Liver (tissue), 9 donors: ENCODE measurements around the gene WDR27. TPM values are rescaled to one million over a fixed set of nuclear protein-coding genes. Genes with fewer than 3 reads are reported as not detected.

Experiments used
- DNase-seq: peaks from one replicate; pipeline ENCODE4 v3.0.0-alpha.2; 2017; ENCODE audit warnings: low spot score
- H3K27ac ChIP-seq, 2 donors: one replicate each; pipeline ENCODE4 v1.7.0; 2013; ENCODE audit warnings: inconsistent platforms in 2 of 2, low read length in 2 of 2, control low read depth in 1 of 2, low read depth in 1 of 2, mild to moderate bottlenecking in 1 of 2
- H3K27me3 ChIP-seq, 4 donors: one replicate each; pipeline versions ENCODE4 v1.6.1 to v1.7.0; 2013; ENCODE audit warnings: low read length in 3 of 4, inconsistent platforms in 1 of 4, mild to moderate bottlenecking in 1 of 4, moderate library complexity in 1 of 4; ENCODE audit not compliant: control insufficient read depth in 4 of 4, insufficient read depth in 4 of 4
- H3K36me3 ChIP-seq, 4 donors: one replicate each; pipeline versions ENCODE4 v1.6.1 to v1.7.0; 2013; ENCODE audit warnings: low read length in 3 of 4, mild to moderate bottlenecking in 3 of 4, low read depth in 1 of 4, moderate library complexity in 1 of 4; ENCODE audit not compliant: control insufficient read depth in 4 of 4, insufficient read depth in 3 of 4
- H3K4me1 ChIP-seq, 4 donors: one replicate each; pipeline versions ENCODE4 v1.6.1 to v1.7.0; 2013; ENCODE audit warnings: low read length in 3 of 4, mild to moderate bottlenecking in 3 of 4, moderate library complexity in 1 of 4; ENCODE audit not compliant: control insufficient read depth in 4 of 4, insufficient read depth in 4 of 4
- H3K4me3 ChIP-seq, 3 donors: one replicate each; pipeline versions ENCODE4 v1.6.1 to v1.7.0; 2013; ENCODE audit warnings: low read length in 3 of 3, control low read depth in 1 of 3, low read depth in 1 of 3, mild to moderate bottlenecking in 1 of 3
- H3K9ac ChIP-seq, 2 donors: one replicate each; pipeline ENCODE4 v1.7.0; 2013; ENCODE audit warnings: low read length in 2 of 2, mild to moderate bottlenecking in 2 of 2, moderate library complexity in 2 of 2, control low read depth in 1 of 2, low read depth in 1 of 2
- H3K9me3 ChIP-seq, 4 donors: one replicate each; pipeline versions ENCODE4 v1.6.1 to v1.7.0; 2013; ENCODE audit warnings: low read length in 3 of 4; ENCODE audit not compliant: control insufficient read depth in 4 of 4
- EGR1 ChIP-seq, 2 donors: IDR thresholded peaks; 2 replicates each; pipeline ENCODE4 v1.6.1; 2016 to 2018; ENCODE audit warnings: antibody characterized with exemption in 2 of 2, low read depth in 2 of 2
- HNF4G ChIP-seq: IDR thresholded peaks from 2 replicates; pipeline ENCODE4 v1.6.1; 2016; ENCODE audit warnings: antibody characterized with exemption
- JUND ChIP-seq, 2 donors: IDR thresholded peaks; 2 replicates each; pipeline ENCODE4 v1.6.1; 2016; ENCODE audit warnings: antibody characterized with exemption in 2 of 2
- NR2F2 ChIP-seq: IDR thresholded peaks from 2 replicates; pipeline ENCODE4 v1.6.1; 2016; ENCODE audit warnings: antibody characterized with exemption
- RAD21 ChIP-seq, 2 donors: IDR thresholded peaks; 2 replicates each; pipeline ENCODE4 v1.6.1; 2016; ENCODE audit warnings: antibody characterized with exemption in 2 of 2, mild to moderate bottlenecking in 2 of 2
- RXRA ChIP-seq, 2 donors: IDR thresholded peaks; 2 replicates each; pipeline ENCODE4 v1.6.1; 2017 to 2018; ENCODE audit warnings: antibody characterized with exemption in 2 of 2, mild to moderate bottlenecking in 1 of 2
- SP1 ChIP-seq: IDR thresholded peaks from 2 replicates; pipeline ENCODE4 v1.6.1; 2018; ENCODE audit warnings: antibody characterized with exemption, mild to moderate bottlenecking
- TAF1 ChIP-seq: conservative IDR thresholded peaks from 2 replicates; pipeline ENCODE4 v1.6.1; 2016; ENCODE audit warnings: antibody characterized with exemption, mild to moderate bottlenecking
- YY1 ChIP-seq: IDR thresholded peaks from 2 replicates; pipeline ENCODE4 v1.6.1; 2016; ENCODE audit warnings: antibody characterized with exemption, mild to moderate bottlenecking
- WGBS: extraction: QIAGEN DNeasy Blood & Tissue Kit; methylation state at CpG from one replicate; pipeline ENCODE4 v1.1.7; 2013; 5-methylcytosine and 5-hydroxymethylcytosine counted together
- polyA plus RNA-seq, 2 donors: library from polyadenylated mRNA; stranded (reverse) in 1 of 2; unstranded in 1 of 2; fragments of 200-250 nt in 1 of 2; fragments of >200 nt in 1 of 2; fragmentation: Nextera tagmentation in 1 of 2; extraction: Ambion mirVana in 1 of 2; gene quantifications; one replicate each; pipeline versions ENCODE4 v1.2.1 to v1.2.3, GENCODE V29; 2013 to 2015
- total RNA-seq, 2 donors: library from RNA; depleted of rRNA; stranded (reverse); fragments of >200 nt; gene quantifications; one replicate each; pipeline ENCODE4 v1.2.3, GENCODE V29; 2014
- TF ChIP-seq, protein P1 (sequence below): fragments of 150-350 bp; IDR thresholded peaks from 2 replicates; pipeline ENCODE4 v1.5.1; 2017; ENCODE audit warnings: improper control_type of control experiment, low read depth, low read length; ENCODE audit not compliant: missing input control
- TF ChIP-seq, protein P2 (sequence below): IDR thresholded peaks from 2 replicates; pipeline ENCODE4 v1.6.1; 2016; ENCODE audit warnings: antibody characterized with exemption, mild to moderate bottlenecking
- donor health status: healthy.
- donor health status: healthy.
- donor health status: healthy.
- donor health status: healthy.
- donor health status: healthy.

WDR27 gene
- total and polyA plus RNA-seq, 4 donors = 3.7 to 20.1 (median 7.7) TPM

DNA sequence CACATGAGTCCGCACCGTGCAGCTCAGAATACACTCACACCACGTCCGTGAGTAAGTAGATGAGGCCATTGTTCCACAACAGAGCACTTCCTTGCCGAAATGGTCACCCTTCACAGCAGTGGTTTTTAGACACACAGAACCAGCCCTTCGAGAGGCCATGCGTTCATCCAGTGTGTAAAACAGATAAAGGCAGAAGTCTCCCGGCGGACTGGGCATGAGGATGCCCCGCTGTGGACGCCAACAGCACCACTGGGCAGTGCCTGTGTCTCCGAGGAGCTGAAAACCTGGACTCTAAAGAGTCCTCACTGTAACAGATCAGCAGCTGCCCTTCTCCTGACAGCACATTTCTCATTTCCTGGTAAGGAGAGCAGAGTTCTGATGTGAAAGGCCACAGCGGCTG is 75.2 kb downstream of the WDR27 start:
- H3K36me3 ChIP-seq = peaks cover 0 to 13% (median 6%) of the 10 kb centered on the region in 4 donors
- no peaks in the 10 kb centered on the region for H3K9me3 ChIP-seq
- no peaks in the 10 kb centered on the region for H3K4me1 ChIP-seq
- H3K27ac ChIP-seq = no peak overlapping the region
- no peak for TF ChIP-seq EGR1 (IDR thresholded peaks at IDR 0.05; ENCODE audit: low read depth in 2 of 2)
- no peak for TF ChIP-seq RXRA (IDR thresholded peaks at IDR 0.05)
- no peaks in the 10 kb centered on the region for H3K27me3 ChIP-seq
- H3K4me3 ChIP-seq = no peak overlapping the region
- no peak for DNase-seq
- 94% methylated on average over 13 of the region's 13 CpGs for WGBS
- H3K9ac ChIP-seq = no peak overlapping the region

DNA sequence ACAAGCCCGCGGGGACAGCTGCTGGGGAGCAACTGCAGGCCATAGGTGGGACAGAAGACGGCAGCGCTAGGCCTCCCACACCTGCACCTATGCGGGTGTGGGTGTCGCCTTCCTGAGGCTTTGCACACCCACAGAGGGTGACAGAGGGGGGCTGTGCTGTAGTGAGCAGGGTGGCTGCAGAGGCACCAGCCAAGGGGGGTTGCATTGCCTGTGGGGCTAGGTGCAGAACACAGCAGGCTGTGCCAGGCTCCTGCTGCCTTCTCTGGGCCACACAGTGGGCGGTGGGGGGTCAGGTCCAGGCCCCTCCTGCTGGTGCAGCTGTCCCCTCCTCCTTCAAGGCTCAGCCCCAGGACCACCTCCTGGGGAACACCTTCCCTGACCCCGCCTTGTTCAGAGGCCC is 75.7 kb downstream of the WDR27 start:
- peaks cover 0 to 13% (median 6%) of the 10 kb centered on the region in 4 donors for H3K36me3 ChIP-seq
- no peak for TF ChIP-seq EGR1 (IDR thresholded peaks at IDR 0.05; ENCODE audit: low read depth in 2 of 2)
- no peak overlapping the region for H3K9ac ChIP-seq
- WGBS = 94% methylated on average over 8 of the region's 8 CpGs
- H3K27ac ChIP-seq = no peak overlapping the region
- no peaks in the 10 kb centered on the region for H3K9me3 ChIP-seq
- no peak overlapping the region for H3K4me3 ChIP-seq
- DNase-seq = no peak
- H3K27me3 ChIP-seq = no peaks in the 10 kb centered on the region
- H3K4me1 ChIP-seq = no peaks in the 10 kb centered on the region

DNA sequence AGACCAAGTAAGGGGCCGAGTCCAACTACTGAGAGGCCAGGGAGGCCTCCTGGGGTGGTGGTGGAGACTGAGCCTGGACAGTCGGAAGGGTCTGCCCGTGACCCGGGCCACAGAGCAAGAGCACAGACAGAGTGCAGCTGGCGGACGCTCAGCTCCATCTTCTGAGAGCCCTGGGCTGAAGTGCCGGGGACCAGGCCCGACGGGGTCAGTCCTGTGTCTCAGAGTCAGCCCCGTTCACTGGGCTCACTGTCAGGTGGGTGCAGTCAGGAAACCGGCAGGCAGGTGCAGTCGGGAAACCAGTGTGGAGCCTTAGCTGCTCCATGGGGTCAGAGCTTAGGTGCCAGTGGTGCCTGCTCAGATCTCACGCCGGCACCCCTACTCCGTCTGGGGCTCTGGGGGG is 76.5 kb downstream of the WDR27 start:
- H3K4me3 ChIP-seq = no peak overlapping the region
- H3K36me3 ChIP-seq = peaks cover 0 to 13% (median 6%) of the 10 kb centered on the region in 4 donors
- H3K4me1 ChIP-seq = no peaks in the 10 kb centered on the region
- no peak overlapping the region for H3K9ac ChIP-seq
- TF ChIP-seq SP1 = no peak
- TF ChIP-seq NR2F2 = no peak
- TF ChIP-seq, protein P1, sequence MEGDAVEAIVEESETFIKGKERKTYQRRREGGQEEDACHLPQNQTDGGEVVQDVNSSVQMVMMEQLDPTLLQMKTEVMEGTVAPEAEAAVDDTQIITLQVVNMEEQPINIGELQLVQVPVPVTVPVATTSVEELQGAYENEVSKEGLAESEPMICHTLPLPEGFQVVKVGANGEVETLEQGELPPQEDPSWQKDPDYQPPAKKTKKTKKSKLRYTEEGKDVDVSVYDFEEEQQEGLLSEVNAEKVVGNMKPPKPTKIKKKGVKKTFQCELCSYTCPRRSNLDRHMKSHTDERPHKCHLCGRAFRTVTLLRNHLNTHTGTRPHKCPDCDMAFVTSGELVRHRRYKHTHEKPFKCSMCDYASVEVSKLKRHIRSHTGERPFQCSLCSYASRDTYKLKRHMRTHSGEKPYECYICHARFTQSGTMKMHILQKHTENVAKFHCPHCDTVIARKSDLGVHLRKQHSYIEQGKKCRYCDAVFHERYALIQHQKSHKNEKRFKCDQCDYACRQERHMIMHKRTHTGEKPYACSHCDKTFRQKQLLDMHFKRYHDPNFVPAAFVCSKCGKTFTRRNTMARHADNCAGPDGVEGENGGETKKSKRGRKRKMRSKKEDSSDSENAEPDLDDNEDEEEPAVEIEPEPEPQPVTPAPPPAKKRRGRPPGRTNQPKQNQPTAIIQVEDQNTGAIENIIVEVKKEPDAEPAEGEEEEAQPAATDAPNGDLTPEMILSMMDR = no peak
- no peak for TF ChIP-seq JUND (IDR thresholded peaks at IDR 0.05)
- TF ChIP-seq YY1 = no peak
- TF ChIP-seq RXRA (IDR thresholded peaks at IDR 0.05) = no peak
- no peak for TF ChIP-seq RAD21 (IDR thresholded peaks at IDR 0.05)
- TF ChIP-seq, protein P2, sequence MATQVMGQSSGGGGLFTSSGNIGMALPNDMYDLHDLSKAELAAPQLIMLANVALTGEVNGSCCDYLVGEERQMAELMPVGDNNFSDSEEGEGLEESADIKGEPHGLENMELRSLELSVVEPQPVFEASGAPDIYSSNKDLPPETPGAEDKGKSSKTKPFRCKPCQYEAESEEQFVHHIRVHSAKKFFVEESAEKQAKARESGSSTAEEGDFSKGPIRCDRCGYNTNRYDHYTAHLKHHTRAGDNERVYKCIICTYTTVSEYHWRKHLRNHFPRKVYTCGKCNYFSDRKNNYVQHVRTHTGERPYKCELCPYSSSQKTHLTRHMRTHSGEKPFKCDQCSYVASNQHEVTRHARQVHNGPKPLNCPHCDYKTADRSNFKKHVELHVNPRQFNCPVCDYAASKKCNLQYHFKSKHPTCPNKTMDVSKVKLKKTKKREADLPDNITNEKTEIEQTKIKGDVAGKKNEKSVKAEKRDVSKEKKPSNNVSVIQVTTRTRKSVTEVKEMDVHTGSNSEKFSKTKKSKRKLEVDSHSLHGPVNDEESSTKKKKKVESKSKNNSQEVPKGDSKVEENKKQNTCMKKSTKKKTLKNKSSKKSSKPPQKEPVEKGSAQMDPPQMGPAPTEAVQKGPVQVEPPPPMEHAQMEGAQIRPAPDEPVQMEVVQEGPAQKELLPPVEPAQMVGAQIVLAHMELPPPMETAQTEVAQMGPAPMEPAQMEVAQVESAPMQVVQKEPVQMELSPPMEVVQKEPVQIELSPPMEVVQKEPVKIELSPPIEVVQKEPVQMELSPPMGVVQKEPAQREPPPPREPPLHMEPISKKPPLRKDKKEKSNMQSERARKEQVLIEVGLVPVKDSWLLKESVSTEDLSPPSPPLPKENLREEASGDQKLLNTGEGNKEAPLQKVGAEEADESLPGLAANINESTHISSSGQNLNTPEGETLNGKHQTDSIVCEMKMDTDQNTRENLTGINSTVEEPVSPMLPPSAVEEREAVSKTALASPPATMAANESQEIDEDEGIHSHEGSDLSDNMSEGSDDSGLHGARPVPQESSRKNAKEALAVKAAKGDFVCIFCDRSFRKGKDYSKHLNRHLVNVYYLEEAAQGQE = no peak
- TF ChIP-seq HNF4G = no peak
- TF ChIP-seq TAF1 = no peak
- TF ChIP-seq EGR1 (IDR thresholded peaks at IDR 0.05; ENCODE audit: low read depth in 2 of 2) = no peak
- H3K27ac ChIP-seq = no peak overlapping the region
- DNase-seq = no peak
- WGBS = 98% methylated on average over 15 of the region's 15 CpGs
- no peaks in the 10 kb centered on the region for H3K27me3 ChIP-seq
- no peaks in the 10 kb centered on the region for H3K9me3 ChIP-seq
